Caki2 (cell line): ENCODE results near the gene C22orf23. TPM values are rescaled to one million over a fixed set of nuclear protein-coding genes. Genes with fewer than 3 reads are reported as not detected.
"Not testable (repeated sequence)": the region's sequence is repeated elsewhere in the genome, so short reads cannot be mapped to it uniquely, and the experiment has no call there.

Source experiments
- DNase-seq: peaks from one replicate; pipeline ENCODE4 v3.0.0-alpha.2; 2015; ENCODE audit warnings: low read depth
- in situ Hi-C: cut with HindIII; loops from 2 replicates; pipeline ENCODE4 v1.10.0; 2016; ENCODE audit warnings: low sequenced_read_pairs, low pct_unique_long_range_greater_than_20kb, mixed read lengths
- total RNA-seq: library from RNA; depleted of rRNA; stranded (reverse); fragments of >200 nt; shearing (Covaris generic); gene quantifications from 2 replicates; pipeline ENCODE4 v1.2.3, GENCODE V29; 2014; ENCODE audit warnings: low replicate concordance

Gene C22orf23
- total RNA-seq, 1 experiment from 2014 or later = 0.17 TPM

- DNase-seq = no peak
- in situ Hi-C loops = no loop called here
These were observed 13.7 kb upstream of the C22orf23 start for GRCh38 chr22:37967147-37967546.

DNA sequence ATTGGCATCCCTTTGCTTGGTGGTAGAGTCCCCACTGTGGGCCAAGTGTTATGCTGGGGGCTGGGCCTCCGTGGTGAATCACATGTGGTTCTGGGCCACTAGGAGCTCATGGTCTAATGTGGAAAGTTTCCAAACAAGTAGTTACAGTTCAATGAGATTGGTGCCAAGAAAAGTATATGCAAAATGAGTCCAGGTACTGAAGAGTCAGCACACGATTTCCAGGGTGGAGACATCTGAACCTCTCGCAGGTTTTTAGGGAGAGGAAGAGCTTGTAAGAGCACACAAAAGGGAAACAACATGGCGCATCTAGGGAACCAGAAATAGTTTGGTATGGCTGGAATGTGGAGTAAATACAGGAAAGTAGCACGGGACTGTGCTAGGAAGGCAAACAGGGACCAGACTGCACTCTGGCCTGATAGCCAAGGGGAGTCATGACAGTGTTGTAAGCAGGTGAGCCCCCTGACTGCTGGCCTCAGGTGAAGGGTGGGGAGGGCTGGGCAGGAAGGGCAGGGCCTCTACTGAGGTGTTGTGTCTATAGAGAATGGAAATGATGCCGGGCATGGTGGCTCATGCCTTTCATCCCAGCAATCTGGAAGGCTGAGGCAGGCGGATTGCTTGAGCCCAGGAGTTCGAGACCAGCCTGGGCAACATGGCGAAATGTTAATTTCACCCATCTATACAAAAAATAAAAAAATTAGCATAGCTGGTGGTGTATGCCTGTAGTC lies 12.7 kb upstream of the C22orf23 start:
- no peak for DNase-seq
- in situ Hi-C loops = no loop called here

DNA sequence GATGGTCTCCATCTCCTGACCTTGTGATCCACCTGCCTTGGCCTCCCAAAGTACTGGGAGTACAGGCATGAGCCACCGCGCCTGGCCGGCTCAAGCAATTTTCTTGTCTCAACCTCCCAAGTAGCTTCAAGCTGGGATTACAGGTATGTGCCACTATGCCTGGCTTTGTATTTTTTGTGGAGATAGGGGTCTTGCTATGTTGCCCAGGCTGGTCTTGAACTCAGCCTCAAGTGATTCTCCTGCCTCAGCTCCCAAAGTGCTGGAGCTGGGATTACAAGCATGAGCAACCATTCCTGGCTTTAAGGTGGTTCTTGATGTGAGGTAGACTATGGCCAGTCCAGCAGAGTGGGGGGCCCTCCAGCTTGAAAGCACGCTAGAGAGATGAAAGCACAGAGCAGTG lies 7.7 kb upstream of the C22orf23 start:
- no peak for DNase-seq
- in situ Hi-C loops = no loop called here

DNA sequence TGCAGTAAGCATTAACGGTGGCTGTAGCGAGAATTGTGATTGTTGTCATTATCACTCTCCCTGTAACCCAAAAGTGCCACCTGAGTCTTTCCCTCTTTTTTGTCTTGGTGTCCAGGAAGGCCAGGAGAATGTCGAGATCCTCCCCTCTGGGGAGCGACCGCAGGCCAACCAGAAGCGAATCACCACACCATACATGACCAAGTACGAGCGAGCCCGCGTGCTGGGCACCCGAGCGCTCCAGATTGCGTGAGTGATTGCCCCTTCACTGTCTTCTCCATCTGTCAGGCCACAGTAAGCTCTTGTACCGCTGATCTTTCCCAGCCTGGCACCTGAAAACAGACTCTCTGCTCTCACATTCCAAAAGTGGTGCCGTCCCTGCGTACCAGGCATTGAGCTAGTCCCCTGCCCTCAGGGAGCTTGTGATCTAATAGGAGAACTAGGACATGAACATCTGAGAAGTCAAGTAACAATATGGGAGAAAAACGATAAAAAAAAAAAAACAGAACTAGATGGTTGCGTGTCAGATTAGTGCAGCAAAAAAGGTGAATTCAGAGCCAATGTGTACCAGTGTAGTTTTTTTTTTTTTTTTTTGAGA lies 5.9 kb upstream of the C22orf23 start:
- in situ Hi-C loops = no loop called here
- no peak for DNase-seq

DNA sequence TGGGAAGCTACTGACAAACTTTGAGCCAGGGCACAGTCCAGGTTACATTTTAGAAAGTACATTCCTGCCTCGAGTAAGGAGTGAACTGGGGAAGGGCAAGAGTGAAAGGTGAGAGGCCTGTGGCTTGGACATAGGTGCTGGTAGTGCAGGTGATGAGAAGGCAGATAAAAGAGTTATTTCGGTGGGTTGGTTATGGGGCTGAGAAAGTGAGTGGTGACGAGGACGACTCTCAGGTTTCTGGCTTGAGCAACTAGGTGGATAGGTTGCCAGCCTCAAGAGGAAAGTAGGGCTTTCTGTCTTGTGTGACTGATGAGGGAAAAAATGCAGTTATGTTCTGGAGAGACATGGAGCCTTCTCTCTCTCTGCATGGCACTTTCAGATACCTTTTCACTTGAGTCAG lies 3.8 kb upstream of the C22orf23 start:
- no peak for DNase-seq
- in situ Hi-C loops = no loop called here

GRCh38 chr22:37955825-37956397 lies 2.5 kb upstream of the C22orf23 start:
- in situ Hi-C loops, DNase-seq: not testable (repeated sequence)

- DNase-seq = no peak
- in situ Hi-C loops = no loop called here
These were observed 1.3 kb upstream of the C22orf23 start for GRCh38 chr22:37954686-37955085.

DNA sequence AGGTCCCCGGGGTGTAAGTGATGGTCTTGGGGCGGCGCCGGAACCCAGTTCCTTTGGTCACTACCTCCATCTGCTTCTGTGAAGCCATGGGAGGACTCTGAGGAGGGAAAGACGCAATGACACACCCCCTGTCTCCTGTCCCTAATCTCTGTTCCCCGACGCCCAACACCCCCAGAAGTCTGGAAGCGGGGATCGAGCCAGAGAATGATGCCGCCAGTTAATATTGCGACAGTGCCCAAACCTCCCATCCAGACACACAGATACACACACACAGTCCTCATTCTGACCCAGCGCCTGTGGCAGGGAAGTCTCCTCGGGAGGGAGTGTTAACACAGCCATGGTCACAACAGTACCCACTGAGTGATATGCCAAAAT lies 352 bp downstream of the C22orf23 start:
- no peak for DNase-seq
- in situ Hi-C loops = no loop called here

DNA sequence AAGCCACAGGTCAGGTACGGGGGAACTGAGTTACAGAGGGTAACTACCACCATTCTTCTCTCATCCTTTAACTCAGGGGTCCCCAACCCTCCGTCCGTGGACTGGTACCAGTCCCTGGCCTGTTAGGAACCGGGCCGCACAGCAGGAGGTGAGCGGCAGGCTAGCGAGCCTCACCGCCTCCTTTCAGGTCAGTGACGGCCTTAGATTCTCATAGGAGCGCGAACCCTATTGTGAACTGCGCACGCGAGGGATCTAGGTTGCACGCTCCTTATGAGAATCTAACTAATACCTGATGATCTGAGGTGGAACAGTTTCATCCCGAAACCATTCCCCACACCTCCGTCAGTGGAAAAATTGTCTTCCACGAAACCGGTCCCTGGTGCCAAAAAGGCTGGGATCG lies 772 bp downstream of the C22orf23 start:
- DNase-seq, in situ Hi-C loops: not testable (repeated sequence)

DNA sequence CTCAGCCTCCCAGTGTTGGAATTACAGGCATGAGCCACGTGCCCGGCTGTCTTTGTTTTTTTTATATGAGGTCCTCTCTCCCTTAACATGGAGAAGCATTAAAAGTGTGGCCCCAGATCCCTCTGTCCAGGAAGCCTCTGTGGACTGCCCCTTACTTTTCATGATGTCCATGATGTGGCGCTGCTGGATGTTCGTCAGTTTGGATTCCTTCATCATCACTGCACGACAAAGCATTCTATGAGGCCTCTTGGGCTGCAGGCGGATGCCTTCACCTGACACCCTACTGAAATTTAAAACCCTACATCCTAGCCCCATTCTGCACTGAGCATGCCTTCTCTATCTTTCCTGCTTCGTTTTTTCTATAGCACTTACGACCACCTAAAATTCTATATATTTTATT lies 2.1 kb downstream of the C22orf23 start:
- in situ Hi-C loops = no loop called here
- no peak for DNase-seq

GRCh38 chr22:37947142-37947795 lies 6.1 kb downstream of the C22orf23 start:
- DNase-seq, in situ Hi-C loops: not testable (repeated sequence)

DNA sequence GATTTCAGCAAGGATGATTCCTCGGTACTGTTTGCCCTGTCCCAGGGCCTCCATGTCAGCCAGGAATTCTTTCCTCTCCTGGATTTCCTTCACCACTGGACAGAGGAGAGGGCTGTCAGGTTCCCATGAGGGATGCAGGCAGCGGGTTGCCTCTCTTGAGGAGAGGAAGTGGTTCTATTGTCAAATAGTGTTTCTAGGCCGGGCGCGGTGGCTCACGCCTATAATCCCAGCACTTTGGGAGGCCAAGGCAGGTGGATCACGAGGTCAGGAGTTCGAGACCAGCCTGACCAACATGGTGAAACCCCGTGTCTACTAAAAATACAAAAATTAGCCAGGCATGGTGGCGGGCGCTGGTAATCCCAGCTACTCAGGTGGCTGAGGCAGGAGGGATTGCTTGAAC lies 9.0 kb downstream of the C22orf23 start:
- in situ Hi-C loops, DNase-seq: not testable (repeated sequence)

DNA sequence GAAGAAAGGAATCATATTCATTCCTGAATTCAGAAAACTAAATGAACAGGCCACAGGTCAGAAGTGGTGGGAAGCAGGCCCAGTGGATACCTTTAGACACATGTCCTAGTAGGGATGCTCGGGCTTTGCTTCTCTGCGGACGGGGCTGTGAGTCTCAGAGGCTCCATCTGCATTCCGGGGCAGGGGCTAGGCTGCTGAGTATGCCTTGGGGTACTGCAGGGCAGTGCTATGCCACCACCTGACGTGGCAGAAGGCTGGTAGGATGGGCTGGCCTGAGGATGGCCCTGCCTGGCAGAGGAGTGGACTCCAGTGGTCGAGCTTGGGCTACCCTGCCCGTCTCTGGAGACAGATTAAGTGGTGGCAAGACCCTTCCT lies 9.6 kb downstream of the C22orf23 start:
- DNase-seq = no peak
- in situ Hi-C loops = no loop called here

GRCh38 chr22:37943136-37943824 lies 10.1 kb downstream of the C22orf23 start:
- DNase-seq = peak; percentile 53
- in situ Hi-C loops = no loop called here

- in situ Hi-C loops = no loop called here
- DNase-seq = no peak
These were observed 11.3 kb downstream of the C22orf23 start for GRCh38 chr22:37942133-37942532.

DNA sequence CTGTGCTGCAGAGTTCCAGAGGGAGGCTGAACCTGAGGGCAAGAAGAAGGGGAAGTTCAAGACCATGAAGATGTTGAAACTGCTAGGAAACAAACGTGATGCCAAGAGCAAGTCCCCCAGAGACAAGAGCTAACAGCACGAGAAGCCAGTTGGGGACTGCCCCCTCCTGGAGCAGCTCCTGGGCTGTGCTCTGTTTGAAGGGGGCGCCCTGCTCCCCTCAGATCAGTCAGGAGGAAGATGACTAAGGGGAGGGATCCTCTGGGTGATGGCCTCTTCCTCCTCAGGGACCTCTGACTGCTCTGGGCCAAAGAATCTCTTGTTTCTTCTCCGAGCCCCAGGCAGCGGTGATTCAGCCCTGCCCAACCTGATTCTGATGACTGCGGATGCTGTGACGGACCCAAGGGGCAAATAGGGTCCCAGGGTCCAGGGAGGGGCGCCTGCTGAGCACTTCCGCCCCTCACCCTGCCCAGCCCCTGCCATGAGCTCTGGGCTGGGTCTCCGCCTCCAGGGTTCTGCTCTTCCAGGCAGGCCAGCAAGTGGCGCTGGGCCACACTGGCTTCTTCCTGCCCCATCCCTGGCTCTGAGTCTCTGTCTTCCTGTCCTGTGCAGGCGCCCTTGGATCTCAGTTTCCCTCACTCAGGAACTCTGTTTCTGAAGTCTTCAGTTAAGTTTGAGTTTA lies 12.6 kb downstream of the C22orf23 start:
- no peak for DNase-seq
- in situ Hi-C loops = no loop called here

DNA sequence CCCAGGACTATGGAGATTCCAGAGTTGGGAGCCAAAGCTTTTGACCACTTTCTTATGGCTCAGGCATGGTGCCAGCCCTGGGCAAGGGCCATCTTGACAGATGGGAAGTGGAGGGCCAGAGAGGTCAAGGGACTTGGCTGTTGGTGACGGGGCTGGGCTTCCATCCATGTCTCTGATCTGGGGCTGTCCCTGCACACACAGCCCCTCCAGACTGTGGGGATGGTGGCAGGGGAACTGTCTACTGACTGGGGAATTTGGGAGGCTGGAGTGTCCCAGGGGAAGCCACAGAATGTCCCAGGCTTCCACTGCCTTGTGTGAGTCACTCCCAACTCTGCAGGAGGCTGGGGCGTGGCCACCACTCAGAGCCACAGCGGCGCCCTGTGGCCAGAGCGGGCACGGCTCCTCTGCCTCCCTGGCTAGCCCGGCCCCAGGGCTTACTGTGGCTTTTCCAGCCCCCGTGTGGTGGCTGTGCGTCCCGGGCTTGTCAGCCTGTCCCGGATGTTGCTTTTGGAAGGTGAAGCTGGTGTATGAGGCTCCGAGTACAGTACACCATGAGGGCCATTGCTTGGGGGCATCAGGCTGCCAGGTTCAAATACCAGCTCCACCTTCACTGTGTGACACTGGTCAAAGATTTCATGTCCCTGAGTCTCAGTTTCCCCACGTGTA lies 19.6 kb downstream of the C22orf23 start:
- DNase-seq = peak; percentile 86
- in situ Hi-C loops = no loop called here
